Smooth muscle cell (in vitro differentiated cells): ENCODE data around the gene NAALADL2. TPM values are rescaled to one million over a fixed set of nuclear protein-coding genes. Genes with fewer than 3 reads are reported as not detected.

Source experiments
- DNase-seq: peaks from one replicate; lab custom pipeline; 2025; ENCODE audit not compliant: unreplicated experiment; lab: John Stamatoyannopoulos, UW
- H2AFZ ChIP-seq: fragments of 200-600 bp; sonication (generic); 2 replicates; pipeline ENCODE4 v1.6.0; 2016; ENCODE audit warnings: antibody characterized with exemption, low read depth, mild to moderate bottlenecking
- H3F3A ChIP-seq: fragments of 200-600 bp; sonication (generic); 2 replicates; pipeline ENCODE4 v1.6.0; 2017; ENCODE audit warnings: antibody characterized with exemption, low read depth
- H3K27ac ChIP-seq: fragments of 200-600 bp; sonication (generic); 2 replicates; pipeline ENCODE4 v1.5.1; 2016; ENCODE audit warnings: low read depth, mild to moderate bottlenecking
- H3K27me3 ChIP-seq: fragments of 200-600 bp; sonication (generic); 2 replicates; pipeline ENCODE4 v1.6.1; 2016; ENCODE audit warnings: low read depth, mild to moderate bottlenecking
- H3K36me3 ChIP-seq: fragments of 200-600 bp; sonication (generic); 2 replicates; pipeline ENCODE4 v1.5.1; 2016; ENCODE audit warnings: low read depth
- H3K4me1 ChIP-seq: fragments of 200-600 bp; sonication (generic); 2 replicates; pipeline ENCODE4 v1.5.1; 2016; ENCODE audit warnings: low read depth
- H3K4me2 ChIP-seq: fragments of 200-600 bp; sonication (generic); 2 replicates; pipeline ENCODE4 v1.6.0; 2016; ENCODE audit warnings: mild to moderate bottlenecking
- H3K4me3 ChIP-seq: fragments of 200-600 bp; sonication (generic); 2 replicates; pipeline ENCODE4 v1.5.1; 2016; ENCODE audit warnings: mild to moderate bottlenecking
- H3K79me2 ChIP-seq: fragments of 200-600 bp; sonication (generic); 2 replicates; pipeline ENCODE4 v1.6.0; 2016; ENCODE audit warnings: low read depth, mild to moderate bottlenecking
- H3K9ac ChIP-seq: fragments of 200-600 bp; sonication (generic); 2 replicates; pipeline ENCODE4 v1.6.0; 2016; ENCODE audit warnings: low read depth
- H3K9me3 ChIP-seq: fragments of 200-600 bp; sonication (generic); replicated peaks from 2 replicates; pipeline ENCODE4 v1.5.1; 2016; ENCODE audit warnings: low read depth
- H4K20me1 ChIP-seq: fragments of 200-600 bp; sonication (generic); 2 replicates; pipeline ENCODE4 v1.6.0; 2016; ENCODE audit warnings: low read depth
- WGBS: methylation state at CpG from one replicate; pipeline ENCODE4 v1.1.7; 2016; ENCODE audit warnings: low lambda C conversion rate; 5-methylcytosine and 5-hydroxymethylcytosine counted together
- polyA plus RNA-seq: library from polyadenylated mRNA; unstranded; fragments of >200 nt; fragmentation: Nextera tagmentation; extraction: Ambion mirVana; gene quantifications from 2 replicates; pipeline ENCODE4 v1.2.1, GENCODE V29; 2016
- total RNA-seq: library from RNA; depleted of rRNA; stranded (reverse); fragments of >200 nt; gene quantifications from 2 replicates; pipeline ENCODE4 v1.2.3, GENCODE V29; 2014
- TF ChIP-seq, protein P1 (sequence below): fragments of 200-600 bp; sonication (generic); IDR thresholded peaks from 2 replicates; pipeline ENCODE4 v1.5.1; 2017; ENCODE audit warnings: borderline replicate concordance, mild to moderate bottlenecking, antibody characterized with exemption; ENCODE audit not compliant: insufficient read depth, poor library complexity, severe bottlenecking

Gene NAALADL2
- total and polyA plus RNA-seq, 2 experiments from 2014 or later = 2.5 to 13.8 TPM

DNA sequence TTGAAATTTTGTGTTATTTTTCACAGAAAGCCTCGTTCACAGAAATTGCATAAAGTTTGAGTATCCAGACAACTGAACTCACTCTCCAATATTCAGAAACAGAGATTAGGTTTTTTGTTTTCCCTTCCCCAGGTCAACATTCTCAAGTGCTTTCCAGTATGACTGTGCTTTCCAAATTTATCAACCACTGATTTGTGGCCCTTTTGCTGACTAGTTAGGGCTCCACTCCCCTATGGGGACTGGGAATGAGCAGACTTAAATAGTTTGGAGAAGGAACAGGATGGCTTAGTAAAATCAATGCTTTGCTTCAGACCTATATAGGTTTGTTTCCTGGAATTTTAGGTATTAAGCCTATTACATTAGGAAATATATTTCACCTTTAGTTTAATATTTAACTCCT, 38.2 kb upstream of the NAALADL2 start:
- no peak overlapping the region for H3K27ac ChIP-seq
- H4K20me1 ChIP-seq = no peaks in the 10 kb centered on the region
- H3F3A ChIP-seq = no peaks in the 10 kb centered on the region
- no peak overlapping the region for H3K9ac ChIP-seq
- no peak overlapping the region for H2AFZ ChIP-seq
- no peaks in the 10 kb centered on the region for H3K4me1 ChIP-seq
- TF ChIP-seq, protein P1, sequence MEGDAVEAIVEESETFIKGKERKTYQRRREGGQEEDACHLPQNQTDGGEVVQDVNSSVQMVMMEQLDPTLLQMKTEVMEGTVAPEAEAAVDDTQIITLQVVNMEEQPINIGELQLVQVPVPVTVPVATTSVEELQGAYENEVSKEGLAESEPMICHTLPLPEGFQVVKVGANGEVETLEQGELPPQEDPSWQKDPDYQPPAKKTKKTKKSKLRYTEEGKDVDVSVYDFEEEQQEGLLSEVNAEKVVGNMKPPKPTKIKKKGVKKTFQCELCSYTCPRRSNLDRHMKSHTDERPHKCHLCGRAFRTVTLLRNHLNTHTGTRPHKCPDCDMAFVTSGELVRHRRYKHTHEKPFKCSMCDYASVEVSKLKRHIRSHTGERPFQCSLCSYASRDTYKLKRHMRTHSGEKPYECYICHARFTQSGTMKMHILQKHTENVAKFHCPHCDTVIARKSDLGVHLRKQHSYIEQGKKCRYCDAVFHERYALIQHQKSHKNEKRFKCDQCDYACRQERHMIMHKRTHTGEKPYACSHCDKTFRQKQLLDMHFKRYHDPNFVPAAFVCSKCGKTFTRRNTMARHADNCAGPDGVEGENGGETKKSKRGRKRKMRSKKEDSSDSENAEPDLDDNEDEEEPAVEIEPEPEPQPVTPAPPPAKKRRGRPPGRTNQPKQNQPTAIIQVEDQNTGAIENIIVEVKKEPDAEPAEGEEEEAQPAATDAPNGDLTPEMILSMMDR = no peak
- 86% methylated on average over 1 of the region's 1 CpG for WGBS
- H3K9me3 ChIP-seq = no peaks in the 10 kb centered on the region
- no peak overlapping the region for H3K4me3 ChIP-seq
- DNase-seq = no peak
- no peaks in the 10 kb centered on the region for H3K27me3 ChIP-seq
- no peaks in the 10 kb centered on the region for H3K79me2 ChIP-seq
- no peak overlapping the region for H3K4me2 ChIP-seq
- no peaks in the 10 kb centered on the region for H3K36me3 ChIP-seq

DNA sequence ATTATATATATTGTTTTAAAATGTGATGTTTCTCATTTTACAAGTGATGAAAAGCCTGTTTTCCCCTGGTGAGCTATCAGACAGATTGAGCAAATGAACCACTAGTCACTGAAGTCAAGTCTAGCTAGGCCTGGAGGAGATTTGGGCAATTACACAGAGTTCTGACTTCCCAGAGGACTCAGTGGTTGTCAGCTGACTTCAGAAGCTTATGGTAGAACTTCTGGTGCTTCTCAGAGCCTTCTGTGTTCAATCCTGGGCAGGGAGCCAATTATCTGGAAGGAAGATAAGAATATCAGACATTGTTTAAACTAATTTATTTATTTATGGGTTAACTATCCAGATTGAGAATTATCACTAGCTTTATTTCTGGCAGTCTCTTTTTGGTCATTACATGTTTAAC, 37.7 kb upstream of the NAALADL2 start:
- Histone ChIP-seq H3K4me1 (no peaks in the 10 kb centered on the region), H3F3A (no peaks in the 10 kb centered on the region), H3K27ac (no peak overlapping the region), H4K20me1 (no peaks in the 10 kb centered on the region), H3K79me2 (no peaks in the 10 kb centered on the region), H3K4me3 (no peak overlapping the region), H3K4me2 (no peak overlapping the region), H3K9me3 (no peaks in the 10 kb centered on the region), H2AFZ (no peak overlapping the region), H3K27me3 (no peaks in the 10 kb centered on the region), H3K9ac (no peak overlapping the region), H3K36me3 (no peaks in the 10 kb centered on the region)
- TF ChIP-seq, protein P1 = no peak
- DNase-seq = no peak

DNA sequence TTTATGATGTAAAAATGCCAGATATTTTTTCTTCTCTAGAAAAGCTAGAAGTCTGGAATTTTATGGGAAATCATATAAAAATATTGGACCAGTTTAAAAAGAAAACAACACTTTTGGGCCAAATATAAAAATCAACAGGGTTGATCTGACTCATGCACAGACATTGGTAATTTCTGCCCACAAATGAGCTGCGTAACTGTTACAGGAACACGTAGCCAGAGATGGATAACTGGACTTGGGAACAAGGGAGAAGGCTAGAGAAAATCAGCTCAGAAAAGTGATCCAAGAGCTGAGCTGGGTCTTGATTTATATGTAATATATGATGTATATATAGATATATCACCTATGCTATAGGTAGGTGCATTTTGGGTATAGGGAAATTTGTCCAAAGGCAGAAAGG, 36.8 kb upstream of the NAALADL2 start:
- no peaks in the 10 kb centered on the region for H3K9me3 ChIP-seq
- WGBS = 75% methylated on average over 2 of the region's 2 CpGs
- no peaks in the 10 kb centered on the region for H3K4me1 ChIP-seq
- H3K27me3 ChIP-seq = no peaks in the 10 kb centered on the region
- DNase-seq = no peak
- H2AFZ ChIP-seq = no peak overlapping the region
- no peaks in the 10 kb centered on the region for H3F3A ChIP-seq
- no peak overlapping the region for H3K4me3 ChIP-seq
- TF ChIP-seq, protein P1 = no peak
- H4K20me1 ChIP-seq = no peaks in the 10 kb centered on the region
- H3K27ac ChIP-seq = no peak overlapping the region
- no peak overlapping the region for H3K9ac ChIP-seq
- no peaks in the 10 kb centered on the region for H3K36me3 ChIP-seq
- H3K4me2 ChIP-seq = no peak overlapping the region
- no peaks in the 10 kb centered on the region for H3K79me2 ChIP-seq

DNA sequence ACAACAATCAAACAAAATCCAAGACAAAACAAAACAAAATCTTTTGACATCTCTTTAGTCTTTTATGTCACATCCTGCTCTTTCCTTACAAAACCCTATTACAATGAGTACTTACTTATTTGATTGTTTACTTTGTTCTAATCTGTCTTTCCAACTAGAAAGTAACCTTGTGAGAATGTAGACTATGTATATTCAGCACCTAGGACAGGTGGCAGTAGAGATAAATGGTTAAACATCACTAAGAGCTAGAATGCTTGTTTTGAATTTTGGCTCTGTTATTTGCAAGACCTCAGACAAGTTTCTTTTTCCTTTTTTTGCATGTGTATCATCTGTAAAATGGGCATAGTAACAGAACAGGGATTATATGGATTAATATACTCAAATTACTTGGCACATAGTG, 33.1 kb upstream of the NAALADL2 start:
- Histone ChIP-seq H3K4me2 (no peak overlapping the region), H3K9ac (no peak overlapping the region), H3K27ac (no peak overlapping the region), H3K4me3 (no peak overlapping the region), H3K9me3 (no peaks in the 10 kb centered on the region), H4K20me1 (no peaks in the 10 kb centered on the region), H3K79me2 (no peaks in the 10 kb centered on the region), H3F3A (no peaks in the 10 kb centered on the region), H3K27me3 (no peaks in the 10 kb centered on the region), H3K4me1 (no peaks in the 10 kb centered on the region), H3K36me3 (no peaks in the 10 kb centered on the region), H2AFZ (no peak overlapping the region)
- no peak for DNase-seq
- TF ChIP-seq, protein P1 = no peak
